Body of pancreas (tissue), 4 donors: Measurements from ENCODE around the gene NPC2.

Source experiments
- POLR2A ChIP-seq, 3 donors: fragments of 450-650 bp; IDR thresholded peaks; one replicate each; pipeline ENCODE4 v1.6.1; 2016; ENCODE audit warnings: antibody characterized with exemption in 3 of 3, mild to moderate bottlenecking in 2 of 3
- TF ChIP-seq, protein P1 (sequence below), 7 experiments: fragments of 450-650 bp in 4 of 7; fragments of 200-600 bp in 3 of 7; sonication (generic) in 3 of 7; IDR thresholded peaks; one replicate each; pipeline ENCODE4 v1.5.1; 2016 to 2019; ENCODE audit warnings: antibody characterized with exemption in 7 of 7

DNA sequence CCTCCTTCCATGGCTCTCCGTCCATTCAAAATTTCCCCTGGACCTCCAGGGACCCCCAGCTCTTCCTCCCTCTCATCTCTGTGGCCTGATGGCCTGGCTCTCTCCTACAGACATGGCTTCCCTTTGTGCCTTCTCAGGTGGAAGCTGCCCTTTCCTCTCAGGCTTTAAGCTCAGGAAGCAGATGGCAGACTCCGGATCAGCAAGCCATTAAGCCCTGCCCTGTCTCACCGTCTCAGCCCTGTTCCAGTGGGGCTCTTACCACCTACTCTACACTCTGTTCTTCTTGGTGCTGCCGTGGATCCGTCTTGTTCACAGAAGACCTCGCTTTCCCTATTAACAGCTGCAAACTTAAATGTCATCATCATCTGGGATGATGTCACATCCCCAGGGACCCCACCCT, 33.1 kb downstream of the NPC2 start:
- TF ChIP-seq, protein P1, sequence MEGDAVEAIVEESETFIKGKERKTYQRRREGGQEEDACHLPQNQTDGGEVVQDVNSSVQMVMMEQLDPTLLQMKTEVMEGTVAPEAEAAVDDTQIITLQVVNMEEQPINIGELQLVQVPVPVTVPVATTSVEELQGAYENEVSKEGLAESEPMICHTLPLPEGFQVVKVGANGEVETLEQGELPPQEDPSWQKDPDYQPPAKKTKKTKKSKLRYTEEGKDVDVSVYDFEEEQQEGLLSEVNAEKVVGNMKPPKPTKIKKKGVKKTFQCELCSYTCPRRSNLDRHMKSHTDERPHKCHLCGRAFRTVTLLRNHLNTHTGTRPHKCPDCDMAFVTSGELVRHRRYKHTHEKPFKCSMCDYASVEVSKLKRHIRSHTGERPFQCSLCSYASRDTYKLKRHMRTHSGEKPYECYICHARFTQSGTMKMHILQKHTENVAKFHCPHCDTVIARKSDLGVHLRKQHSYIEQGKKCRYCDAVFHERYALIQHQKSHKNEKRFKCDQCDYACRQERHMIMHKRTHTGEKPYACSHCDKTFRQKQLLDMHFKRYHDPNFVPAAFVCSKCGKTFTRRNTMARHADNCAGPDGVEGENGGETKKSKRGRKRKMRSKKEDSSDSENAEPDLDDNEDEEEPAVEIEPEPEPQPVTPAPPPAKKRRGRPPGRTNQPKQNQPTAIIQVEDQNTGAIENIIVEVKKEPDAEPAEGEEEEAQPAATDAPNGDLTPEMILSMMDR (IDR thresholded peaks at IDR 0.05), result no peak
- TF ChIP-seq POLR2A (IDR thresholded peaks at IDR 0.05), result no peak
